AG10803 (cell line): Measurements from ENCODE around the gene OTULIN.

Source experiments
- DNase-seq: peaks from one replicate; pipeline ENCODE4 v3.0.0; 2010; ENCODE audit warnings: low read depth
- H3K4me3 ChIP-seq: 2 replicates; pipeline ENCODE4 v1.5.1; 2011; ENCODE audit warnings: mild to moderate bottlenecking, low read length, control low read depth
- TF ChIP-seq, protein P1 (sequence below): conservative IDR thresholded peaks from 2 replicates; pipeline ENCODE4 v1.5.1; 2011; ENCODE audit warnings: mild to moderate bottlenecking, low read length, control low read depth, inconsistent platforms

Gene OTULIN

DNA sequence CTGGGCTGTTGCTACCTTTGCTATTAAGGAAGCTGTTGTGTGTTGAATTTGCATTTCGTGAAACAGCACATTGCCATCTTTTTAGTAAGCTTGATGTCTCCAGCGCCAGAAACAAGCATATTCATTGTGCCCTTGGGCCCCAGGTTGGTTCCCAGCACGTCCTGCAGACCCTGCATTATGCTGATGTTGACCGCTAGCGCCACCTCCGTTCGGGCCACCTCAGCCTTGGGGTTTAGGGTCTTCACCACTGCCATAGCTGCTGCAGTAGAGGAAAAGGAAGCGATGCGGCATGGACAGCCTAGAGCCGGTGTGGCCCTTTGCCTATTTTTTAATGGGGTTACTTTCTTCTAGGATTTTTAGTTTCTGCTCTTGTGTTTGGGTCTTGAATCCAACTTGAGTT is 23.8 kb upstream of the OTULIN start:
- TF ChIP-seq, protein P1, sequence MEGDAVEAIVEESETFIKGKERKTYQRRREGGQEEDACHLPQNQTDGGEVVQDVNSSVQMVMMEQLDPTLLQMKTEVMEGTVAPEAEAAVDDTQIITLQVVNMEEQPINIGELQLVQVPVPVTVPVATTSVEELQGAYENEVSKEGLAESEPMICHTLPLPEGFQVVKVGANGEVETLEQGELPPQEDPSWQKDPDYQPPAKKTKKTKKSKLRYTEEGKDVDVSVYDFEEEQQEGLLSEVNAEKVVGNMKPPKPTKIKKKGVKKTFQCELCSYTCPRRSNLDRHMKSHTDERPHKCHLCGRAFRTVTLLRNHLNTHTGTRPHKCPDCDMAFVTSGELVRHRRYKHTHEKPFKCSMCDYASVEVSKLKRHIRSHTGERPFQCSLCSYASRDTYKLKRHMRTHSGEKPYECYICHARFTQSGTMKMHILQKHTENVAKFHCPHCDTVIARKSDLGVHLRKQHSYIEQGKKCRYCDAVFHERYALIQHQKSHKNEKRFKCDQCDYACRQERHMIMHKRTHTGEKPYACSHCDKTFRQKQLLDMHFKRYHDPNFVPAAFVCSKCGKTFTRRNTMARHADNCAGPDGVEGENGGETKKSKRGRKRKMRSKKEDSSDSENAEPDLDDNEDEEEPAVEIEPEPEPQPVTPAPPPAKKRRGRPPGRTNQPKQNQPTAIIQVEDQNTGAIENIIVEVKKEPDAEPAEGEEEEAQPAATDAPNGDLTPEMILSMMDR = no peak

GRCh38 chr5:14644623-14645237 is 19.8 kb upstream of the OTULIN start:
- TF ChIP-seq, protein P1 = no peak
- H3K4me3 ChIP-seq = no peak overlapping the region
- DNase-seq = no peak

More for the DNA sequence above, 23.8 kb upstream of the OTULIN start:
- no peak for DNase-seq
- no peak overlapping the region for H3K4me3 ChIP-seq

GRCh38 chr5:14650052-14650451 is 14.5 kb upstream of the OTULIN start:
- no peak overlapping the region for H3K4me3 ChIP-seq
- no peak for DNase-seq
- TF ChIP-seq, protein P1 = no peak

DNA sequence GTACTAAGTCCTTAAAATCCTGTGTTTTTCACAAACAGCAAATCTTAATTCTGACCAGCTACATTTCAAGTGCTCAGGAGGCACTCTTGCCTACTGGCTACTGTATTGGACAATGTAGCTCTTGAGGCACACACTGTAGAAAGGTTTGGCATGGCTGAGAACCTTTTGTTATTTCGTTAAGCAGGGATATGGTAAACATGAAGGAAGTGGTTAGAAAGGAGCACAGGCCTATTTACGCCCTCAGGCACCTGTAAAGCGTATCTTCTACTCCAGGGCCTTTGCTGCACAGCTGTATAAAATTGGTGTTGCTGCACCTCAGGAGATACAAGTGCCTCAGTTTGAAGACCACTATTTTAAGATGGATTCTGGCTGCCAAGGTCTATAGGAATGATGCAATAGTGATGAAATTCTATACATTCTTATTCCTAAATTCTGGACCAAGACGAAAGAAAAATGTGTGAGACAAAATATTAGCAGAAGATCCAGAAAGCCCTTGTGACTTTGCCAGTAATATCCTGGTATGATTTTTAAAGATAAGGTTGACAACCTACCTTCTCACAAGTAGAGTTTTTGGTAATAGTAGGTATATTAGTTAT is 9.3 kb upstream of the OTULIN start:
- DNase-seq = no peak
- no peak overlapping the region for H3K4me3 ChIP-seq
- TF ChIP-seq, protein P1 = no peak

DNA sequence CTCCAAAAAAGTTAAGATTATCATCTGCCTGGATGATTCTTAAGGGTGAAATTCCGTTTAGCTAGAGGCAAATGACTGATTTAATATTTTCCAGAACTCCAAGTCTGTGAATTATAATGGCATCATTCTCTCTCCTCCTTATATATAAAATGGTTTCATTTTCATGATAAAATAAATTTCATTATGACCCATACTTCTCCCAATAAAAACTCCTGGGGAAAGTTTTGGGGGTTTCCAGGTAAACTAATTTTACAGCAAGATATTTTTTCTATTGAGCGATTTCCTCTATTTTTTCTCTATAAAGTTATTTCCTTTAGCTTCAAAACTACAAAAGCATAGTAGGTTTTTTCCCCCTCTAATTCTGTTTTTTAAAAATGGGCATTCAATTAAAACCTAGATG is 7.6 kb upstream of the OTULIN start:
- DNase-seq = no peak
- TF ChIP-seq, protein P1 = no peak
- H3K4me3 ChIP-seq = no peak overlapping the region

DNA sequence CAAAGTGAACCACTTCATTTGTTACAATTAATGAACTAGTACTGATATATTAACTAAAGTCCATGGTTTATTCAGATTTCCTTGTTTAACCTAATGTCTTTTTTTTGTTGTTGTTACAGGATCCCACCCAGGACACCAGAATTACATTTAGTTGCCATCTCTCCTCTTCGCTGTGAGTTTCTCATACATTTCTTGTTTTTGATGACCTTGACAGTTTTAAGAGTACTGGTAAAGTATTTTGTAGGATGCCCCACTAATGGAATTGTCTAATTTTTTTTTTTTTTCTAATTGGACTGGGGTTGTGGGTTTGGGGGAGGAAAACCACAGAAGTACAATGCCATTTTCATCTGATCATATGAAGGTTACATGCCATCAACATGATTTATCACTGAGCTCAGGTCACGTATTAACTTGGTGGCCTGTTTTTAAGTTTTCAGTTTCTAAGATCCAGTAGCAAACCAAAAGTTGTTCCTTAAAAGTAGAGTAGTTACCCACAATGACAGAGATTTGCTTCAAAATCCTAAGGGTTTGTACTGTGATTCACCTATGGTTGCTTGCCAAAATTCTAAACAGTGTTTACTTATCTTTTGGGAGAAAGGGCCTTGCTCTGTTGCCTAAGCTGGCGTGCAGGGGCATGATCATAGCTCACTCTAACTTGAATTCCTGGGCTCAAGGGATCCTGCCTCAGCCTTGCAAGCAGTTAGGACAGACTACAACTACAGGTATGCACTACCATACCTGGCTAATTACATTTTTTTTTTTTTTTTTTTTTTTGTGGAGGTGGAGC is 4.5 kb upstream of the OTULIN start:
- no peak overlapping the region for H3K4me3 ChIP-seq
- DNase-seq = peak; percentile 65
- TF ChIP-seq, protein P1 = no peak

GRCh38 chr5:14660833-14661232 is 3.7 kb upstream of the OTULIN start:
- TF ChIP-seq, protein P1 = no peak
- H3K4me3 ChIP-seq = no peak overlapping the region
- no peak for DNase-seq
